ENCODE results near the gene CDC42EP4. TPM values are rescaled to one million over a fixed set of nuclear protein-coding genes. Genes with fewer than 3 reads are reported as not detected.

CDC42EP4 gene
- total and polyA plus RNA-seq, 4 donors: 15.7 to 31.0 (median 28.0) TPM

GRCh38 chr17:73351764-73352163, 40.0 kb upstream of the CDC42EP4 start:
- TF ChIP-seq HNF4G (IDR thresholded peaks at IDR 0.05) (no peak), JUND (IDR thresholded peaks at IDR 0.05) (no peak), RAD21 (IDR thresholded peaks at IDR 0.05) (no peak), RXRA (IDR thresholded peaks at IDR 0.05) (no peak), FOXA2 (IDR thresholded peaks at IDR 0.05) (no peak), FOXA1 (IDR thresholded peaks at IDR 0.05) (no peak), ZBTB33 (IDR thresholded peaks at IDR 0.05) (no peak), SP1 (IDR thresholded peaks at IDR 0.05) (no peak), EGR1 (IDR thresholded peaks at IDR 0.05; ENCODE audit: low read depth in 2 of 2) (no peak), GABPA (IDR thresholded peaks at IDR 0.05 in 1 of 2, conservative IDR thresholded peaks at IDR 0.05 in 1 of 2) (no peak), ATF3 (IDR thresholded peaks at IDR 0.05) (no peak), MAX (IDR thresholded peaks at IDR 0.05) (no peak), CTCF (IDR thresholded peaks at IDR 0.05; ENCODE audit: low read depth, low read length, missing input control) (no peak), HNF4A (conservative IDR thresholded peaks at IDR 0.05) (no peak)
- H3K4me3 ChIP-seq (ENCODE audit: low read depth in 1 of 3, low read length in 3 of 3): no peak overlapping the region
- DNase-seq (ENCODE audit: low spot score): no peak
- WGBS: 79% methylated on average over 3 of the region's 3 CpGs
- H3K36me3 ChIP-seq (ENCODE audit: control insufficient read depth in 4 of 4, insufficient read depth in 3 of 4, low read depth in 1 of 4, low read length in 3 of 4): no peaks in the 10 kb centered on the region
- no peaks in the 10 kb centered on the region for H3K27me3 ChIP-seq (ENCODE audit: control insufficient read depth in 4 of 4, insufficient read depth in 4 of 4, low read length in 3 of 4)
- H3K9ac ChIP-seq (ENCODE audit: low read depth in 1 of 2, low read length in 2 of 2): no peak overlapping the region
- no peak overlapping the region for H3K27ac ChIP-seq (ENCODE audit: low read depth in 1 of 2, low read length in 2 of 2)
- H3K9me3 ChIP-seq (ENCODE audit: control insufficient read depth in 4 of 4, low read length in 3 of 4): no peaks in the 10 kb centered on the region
- no peaks in the 10 kb centered on the region for H3K4me1 ChIP-seq (ENCODE audit: control insufficient read depth in 4 of 4, insufficient read depth in 4 of 4, low read length in 3 of 4)

GRCh38 chr17:73350864-73351263, 39.1 kb upstream of the CDC42EP4 start:
- no peak overlapping the region for H3K4me3 ChIP-seq (ENCODE audit: low read depth in 1 of 3, low read length in 3 of 3)
- no peak overlapping the region for H3K9ac ChIP-seq (ENCODE audit: low read depth in 1 of 2, low read length in 2 of 2)
- H3K27ac ChIP-seq (ENCODE audit: low read depth in 1 of 2, low read length in 2 of 2): no peak overlapping the region
- no peak for DNase-seq (ENCODE audit: low spot score)
- 90% methylated on average over 5 of the region's 5 CpGs for WGBS
- H3K36me3 ChIP-seq (ENCODE audit: control insufficient read depth in 4 of 4, insufficient read depth in 3 of 4, low read depth in 1 of 4, low read length in 3 of 4): no peaks in the 10 kb centered on the region
- H3K9me3 ChIP-seq (ENCODE audit: control insufficient read depth in 4 of 4, low read length in 3 of 4): no peaks in the 10 kb centered on the region
- H3K27me3 ChIP-seq (ENCODE audit: control insufficient read depth in 4 of 4, insufficient read depth in 4 of 4, low read length in 3 of 4): no peaks in the 10 kb centered on the region
- no peaks in the 10 kb centered on the region for H3K4me1 ChIP-seq (ENCODE audit: control insufficient read depth in 4 of 4, insufficient read depth in 4 of 4, low read length in 3 of 4)
- TF ChIP-seq RAD21 (IDR thresholded peaks at IDR 0.05): no peak
- no peak for TF ChIP-seq FOXA1 (IDR thresholded peaks at IDR 0.05)
- TF ChIP-seq EGR1 (IDR thresholded peaks at IDR 0.05; ENCODE audit: low read depth in 2 of 2): no peak
- no peak for TF ChIP-seq HNF4G (IDR thresholded peaks at IDR 0.05)
- no peak for TF ChIP-seq NR2F2 (IDR thresholded peaks at IDR 0.05)
- TF ChIP-seq JUND (IDR thresholded peaks at IDR 0.05): no peak
- no peak for TF ChIP-seq HNF4A (conservative IDR thresholded peaks at IDR 0.05)

GRCh38 chr17:73349647-73350046, 37.8 kb upstream of the CDC42EP4 start:
- no peak overlapping the region for H3K4me3 ChIP-seq (ENCODE audit: low read depth in 1 of 3, low read length in 3 of 3)
- H3K27ac ChIP-seq (ENCODE audit: low read depth in 1 of 2, low read length in 2 of 2): no peak overlapping the region
- no peaks in the 10 kb centered on the region for H3K36me3 ChIP-seq (ENCODE audit: control insufficient read depth in 4 of 4, insufficient read depth in 3 of 4, low read depth in 1 of 4, low read length in 3 of 4)
- H3K9ac ChIP-seq (ENCODE audit: low read depth in 1 of 2, low read length in 2 of 2): no peak overlapping the region
- WGBS: 98% methylated on average over 9 of the region's 9 CpGs
- H3K27me3 ChIP-seq (ENCODE audit: control insufficient read depth in 4 of 4, insufficient read depth in 4 of 4, low read length in 3 of 4): no peaks in the 10 kb centered on the region
- H3K4me1 ChIP-seq (ENCODE audit: control insufficient read depth in 4 of 4, insufficient read depth in 4 of 4, low read length in 3 of 4): no peaks in the 10 kb centered on the region
- DNase-seq (ENCODE audit: low spot score): no peak
- H3K9me3 ChIP-seq (ENCODE audit: control insufficient read depth in 4 of 4, low read length in 3 of 4): no peaks in the 10 kb centered on the region
- TF ChIP-seq EGR1 (IDR thresholded peaks at IDR 0.05; ENCODE audit: low read depth in 2 of 2): no peak
